ENCODE data around the gene POLE.

DNA sequence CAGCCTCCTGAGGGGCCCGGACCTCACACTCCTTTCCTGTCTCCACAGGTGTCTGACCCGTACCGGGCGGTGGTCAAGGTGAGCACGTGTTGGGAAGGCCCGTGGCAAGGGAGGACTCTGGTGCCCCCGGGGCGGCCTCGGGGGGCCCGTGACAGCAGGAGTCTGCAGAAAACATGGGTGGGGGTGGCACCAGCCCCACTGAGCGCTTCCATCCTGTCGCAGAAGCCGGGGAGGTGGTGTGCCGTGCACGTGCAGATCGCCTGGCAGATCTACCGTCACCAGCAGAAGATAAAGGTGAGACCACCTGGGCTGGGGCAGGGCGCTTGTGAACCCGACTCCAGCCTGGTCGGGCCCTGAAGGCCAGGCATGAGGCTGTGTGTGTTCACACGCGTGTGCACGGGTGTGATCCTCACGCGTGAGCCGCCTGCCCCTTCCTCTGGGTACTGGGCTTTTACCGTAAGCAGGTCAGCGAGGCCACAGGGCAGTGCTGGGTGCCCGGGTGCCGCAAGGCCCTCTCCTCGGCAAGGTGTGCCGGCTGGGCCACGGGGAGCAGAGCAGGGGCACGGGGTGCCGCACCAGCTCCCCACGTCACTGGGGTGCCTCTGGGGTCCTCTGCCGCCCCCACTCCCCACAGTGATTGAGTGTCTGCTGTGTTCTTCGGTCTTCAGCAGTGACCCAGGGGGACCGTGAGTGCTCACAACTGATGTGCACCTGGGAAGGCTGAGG is 112.7 kb downstream of the POLE start:
- TF ChIP-seq, protein P1, sequence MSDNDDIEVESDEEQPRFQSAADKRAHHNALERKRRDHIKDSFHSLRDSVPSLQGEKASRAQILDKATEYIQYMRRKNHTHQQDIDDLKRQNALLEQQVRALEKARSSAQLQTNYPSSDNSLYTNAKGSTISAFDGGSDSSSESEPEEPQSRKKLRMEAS (IDR thresholded peaks at IDR 0.05), result no peak
- TF ChIP-seq EP300 (IDR thresholded peaks at IDR 0.05; ENCODE audit: borderline replicate concordance), result no peak
- no peak for TF ChIP-seq CEBPB (IDR thresholded peaks at IDR 0.05)
- TF ChIP-seq RAD21 (IDR thresholded peaks at IDR 0.05; ENCODE audit: low read depth), result no peak
- no peak for TF ChIP-seq YY1 (IDR thresholded peaks at IDR 0.05; ENCODE audit: low read depth)
- TF ChIP-seq EGR1 (IDR thresholded peaks at IDR 0.05), result no peak
- TF ChIP-seq TAF1 (IDR thresholded peaks at IDR 0.05; ENCODE audit: low read depth), result no peak
- TF ChIP-seq CREB1 (IDR thresholded peaks at IDR 0.05; ENCODE audit: low read depth), result no peak
- no peak for TF ChIP-seq ZBTB7A (IDR thresholded peaks at IDR 0.05; ENCODE audit: low read depth)
- no peak for TF ChIP-seq FOXM1 (IDR thresholded peaks at IDR 0.05; ENCODE audit: borderline replicate concordance, low read depth)
- TF ChIP-seq, protein P2, sequence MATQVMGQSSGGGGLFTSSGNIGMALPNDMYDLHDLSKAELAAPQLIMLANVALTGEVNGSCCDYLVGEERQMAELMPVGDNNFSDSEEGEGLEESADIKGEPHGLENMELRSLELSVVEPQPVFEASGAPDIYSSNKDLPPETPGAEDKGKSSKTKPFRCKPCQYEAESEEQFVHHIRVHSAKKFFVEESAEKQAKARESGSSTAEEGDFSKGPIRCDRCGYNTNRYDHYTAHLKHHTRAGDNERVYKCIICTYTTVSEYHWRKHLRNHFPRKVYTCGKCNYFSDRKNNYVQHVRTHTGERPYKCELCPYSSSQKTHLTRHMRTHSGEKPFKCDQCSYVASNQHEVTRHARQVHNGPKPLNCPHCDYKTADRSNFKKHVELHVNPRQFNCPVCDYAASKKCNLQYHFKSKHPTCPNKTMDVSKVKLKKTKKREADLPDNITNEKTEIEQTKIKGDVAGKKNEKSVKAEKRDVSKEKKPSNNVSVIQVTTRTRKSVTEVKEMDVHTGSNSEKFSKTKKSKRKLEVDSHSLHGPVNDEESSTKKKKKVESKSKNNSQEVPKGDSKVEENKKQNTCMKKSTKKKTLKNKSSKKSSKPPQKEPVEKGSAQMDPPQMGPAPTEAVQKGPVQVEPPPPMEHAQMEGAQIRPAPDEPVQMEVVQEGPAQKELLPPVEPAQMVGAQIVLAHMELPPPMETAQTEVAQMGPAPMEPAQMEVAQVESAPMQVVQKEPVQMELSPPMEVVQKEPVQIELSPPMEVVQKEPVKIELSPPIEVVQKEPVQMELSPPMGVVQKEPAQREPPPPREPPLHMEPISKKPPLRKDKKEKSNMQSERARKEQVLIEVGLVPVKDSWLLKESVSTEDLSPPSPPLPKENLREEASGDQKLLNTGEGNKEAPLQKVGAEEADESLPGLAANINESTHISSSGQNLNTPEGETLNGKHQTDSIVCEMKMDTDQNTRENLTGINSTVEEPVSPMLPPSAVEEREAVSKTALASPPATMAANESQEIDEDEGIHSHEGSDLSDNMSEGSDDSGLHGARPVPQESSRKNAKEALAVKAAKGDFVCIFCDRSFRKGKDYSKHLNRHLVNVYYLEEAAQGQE (IDR thresholded peaks at IDR 0.05; ENCODE audit: low read depth), result no peak

Data from Ishikawa (cell line).